ENCODE data around the gene FOXN1. TPM values are rescaled to one million over a fixed set of nuclear protein-coding genes. Genes with fewer than 3 reads are reported as not detected.

Gene FOXN1
- total RNA-seq, 4 donors from 2014 or later, result not detected

DNA sequence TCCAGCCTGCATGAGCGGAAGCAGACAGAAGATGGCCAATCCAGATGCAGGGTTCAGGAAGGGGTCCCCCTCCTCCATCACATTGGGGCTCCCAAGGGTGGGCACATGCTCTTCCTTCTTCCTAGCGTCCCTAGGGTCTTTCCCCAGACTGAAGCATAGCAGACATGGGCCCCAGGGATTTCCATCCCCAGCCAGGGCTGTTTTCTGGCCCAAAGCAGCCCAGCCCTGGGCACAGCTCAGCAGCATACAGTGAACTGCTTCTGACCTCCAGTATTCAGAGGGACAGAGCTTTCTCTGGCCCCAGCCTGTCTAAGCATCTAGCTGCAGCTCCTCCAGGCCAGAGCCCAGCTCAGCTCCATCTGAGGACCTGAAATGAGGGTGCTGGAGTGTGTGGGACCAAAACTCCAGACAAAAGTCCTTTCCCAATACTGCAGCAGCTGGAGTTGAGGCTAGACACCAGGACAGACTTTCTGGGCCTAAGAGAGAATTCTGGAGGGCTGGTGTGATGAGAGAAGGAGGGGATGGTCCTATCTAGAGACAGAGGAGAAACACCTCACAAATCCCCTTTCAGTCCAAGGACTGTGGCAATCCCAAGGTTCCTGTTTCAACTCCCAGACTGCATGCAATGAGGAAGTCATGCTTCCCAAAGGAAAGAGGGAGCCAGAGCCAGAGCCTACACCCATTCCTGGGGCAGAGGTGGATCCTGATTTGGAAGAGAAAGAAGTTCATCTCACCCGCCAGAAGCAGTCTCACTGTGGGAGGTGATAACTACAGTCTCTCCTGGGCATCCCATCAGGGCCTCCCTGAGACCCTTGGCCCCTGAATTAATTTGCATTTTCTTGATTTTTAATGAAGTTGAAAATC lies 4.5 kb upstream of the FOXN1 start:
- Histone ChIP-seq H3K27me3 (peaks cover 0 to 22% of the 10 kb centered on the region in 2 donors), H3K4me1 (no peaks in the 10 kb centered on the region), H3K36me3 (no peaks in the 10 kb centered on the region), H3K27ac (no peak overlapping the region), H3K9me3 (no peaks in the 10 kb centered on the region), H3K4me3 (no peak overlapping the region)
- 79 to 80% methylated on average over 2 to 3 of the region's 3 CpGs for WGBS, 2 donors
- TF ChIP-seq, protein P1, sequence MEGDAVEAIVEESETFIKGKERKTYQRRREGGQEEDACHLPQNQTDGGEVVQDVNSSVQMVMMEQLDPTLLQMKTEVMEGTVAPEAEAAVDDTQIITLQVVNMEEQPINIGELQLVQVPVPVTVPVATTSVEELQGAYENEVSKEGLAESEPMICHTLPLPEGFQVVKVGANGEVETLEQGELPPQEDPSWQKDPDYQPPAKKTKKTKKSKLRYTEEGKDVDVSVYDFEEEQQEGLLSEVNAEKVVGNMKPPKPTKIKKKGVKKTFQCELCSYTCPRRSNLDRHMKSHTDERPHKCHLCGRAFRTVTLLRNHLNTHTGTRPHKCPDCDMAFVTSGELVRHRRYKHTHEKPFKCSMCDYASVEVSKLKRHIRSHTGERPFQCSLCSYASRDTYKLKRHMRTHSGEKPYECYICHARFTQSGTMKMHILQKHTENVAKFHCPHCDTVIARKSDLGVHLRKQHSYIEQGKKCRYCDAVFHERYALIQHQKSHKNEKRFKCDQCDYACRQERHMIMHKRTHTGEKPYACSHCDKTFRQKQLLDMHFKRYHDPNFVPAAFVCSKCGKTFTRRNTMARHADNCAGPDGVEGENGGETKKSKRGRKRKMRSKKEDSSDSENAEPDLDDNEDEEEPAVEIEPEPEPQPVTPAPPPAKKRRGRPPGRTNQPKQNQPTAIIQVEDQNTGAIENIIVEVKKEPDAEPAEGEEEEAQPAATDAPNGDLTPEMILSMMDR (IDR thresholded peaks at IDR 0.05), result no peak
- TF ChIP-seq POLR2A (IDR thresholded peaks at IDR 0.05) (no peak), EP300 (IDR thresholded peaks at IDR 0.05) (no peak)
- no peak for DNase-seq (ENCODE audit: low spot score in 2 of 2)

DNA sequence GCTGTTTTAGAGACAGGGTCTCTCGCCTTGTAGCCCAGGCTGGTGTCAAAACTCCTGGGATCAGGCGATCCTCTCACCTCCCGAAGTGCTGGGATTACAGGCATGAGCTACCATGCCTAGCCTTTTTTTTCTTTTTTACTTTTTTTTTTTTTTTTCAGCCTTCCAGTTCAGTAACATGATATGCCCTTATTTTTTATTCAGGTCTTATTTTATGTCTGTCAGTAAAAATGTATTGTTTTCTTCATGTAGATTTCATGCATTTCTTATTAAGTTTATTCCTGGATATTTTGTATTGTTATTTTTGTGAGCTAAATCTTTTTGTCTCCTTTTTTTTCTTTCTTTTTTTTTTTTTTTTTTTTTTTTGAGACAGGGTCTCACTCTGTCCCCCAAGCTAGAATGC lies 2.7 kb upstream of the FOXN1 start:
- Histone ChIP-seq H3K36me3 (no peaks in the 10 kb centered on the region), H3K27ac (no peak overlapping the region), H3K4me1 (peaks cover 0 to 4% (median 0%) of the 10 kb centered on the region in 4 donors), H3K27me3 (peaks cover 0 to 40% of the 10 kb centered on the region in 2 donors), H3K9me3 (no peaks in the 10 kb centered on the region), H3K4me3 (no peak overlapping the region)
- 57 to 67% methylated on average over 3 of the region's 3 CpGs for WGBS, 2 donors
- TF ChIP-seq, protein P1 (IDR thresholded peaks at IDR 0.05), result no peak
- TF ChIP-seq POLR2A (IDR thresholded peaks at IDR 0.05) (no peak), EP300 (IDR thresholded peaks at IDR 0.05) (no peak)
- DNase-seq (ENCODE audit: low spot score in 2 of 2), result no peak

DNA sequence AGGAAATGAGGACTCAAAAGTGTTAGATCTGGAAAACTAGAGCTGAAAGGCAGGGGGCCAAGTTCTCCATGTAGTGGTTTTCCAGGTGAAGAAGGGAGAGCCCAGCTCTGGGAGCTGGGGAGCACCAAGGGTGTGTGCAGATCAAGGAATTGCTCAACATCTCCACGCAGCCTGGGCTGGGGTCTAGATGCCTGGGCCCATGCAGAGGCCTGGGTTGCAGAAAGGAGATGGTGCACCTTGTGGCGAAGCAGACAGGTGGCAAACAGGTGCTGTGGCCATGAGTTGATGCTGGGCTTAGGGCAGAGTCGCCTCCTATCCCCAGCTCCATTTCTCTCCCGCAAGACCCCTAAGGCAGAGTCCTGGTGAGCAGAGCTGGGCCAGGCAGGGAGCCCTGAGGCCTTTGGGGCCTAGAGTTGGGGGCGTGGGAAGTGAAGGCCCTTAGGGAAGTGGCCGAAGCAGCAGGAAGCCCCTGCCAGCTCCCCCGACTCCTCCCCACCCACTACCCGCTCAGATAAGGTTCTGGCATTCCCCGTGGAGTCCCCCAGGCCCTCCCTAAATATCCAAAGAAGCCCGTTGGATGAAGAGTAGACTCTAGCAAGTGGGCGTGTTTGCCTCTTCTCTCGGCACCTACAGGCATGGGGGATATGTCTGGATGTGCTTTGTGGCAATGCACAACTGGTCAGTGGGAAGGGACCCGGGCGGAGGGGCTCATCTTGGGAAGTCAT lies 777 bp downstream of the FOXN1 start:
- H3K27ac ChIP-seq, result no peak overlapping the region
- no peaks in the 10 kb centered on the region for H3K36me3 ChIP-seq
- H3K27me3 ChIP-seq, result peaks cover 0 to 59% of the 10 kb centered on the region in 2 donors
- H3K9me3 ChIP-seq, result no peaks in the 10 kb centered on the region
- WGBS, 2 donors, result 71 to 73% methylated on average over 12 to 14 of the region's 14 CpGs
- H3K4me3 ChIP-seq, result no peak overlapping the region
- peaks cover 0 to 4% (median 0%) of the 10 kb centered on the region in 4 donors for H3K4me1 ChIP-seq
- TF ChIP-seq EP300 (IDR thresholded peaks at IDR 0.05), result no peak
- TF ChIP-seq, protein P1 (IDR thresholded peaks at IDR 0.05), result no peak
- no peak for TF ChIP-seq POLR2A (IDR thresholded peaks at IDR 0.05)
- DNase-seq (ENCODE audit: low spot score in 2 of 2), result no peak

DNA sequence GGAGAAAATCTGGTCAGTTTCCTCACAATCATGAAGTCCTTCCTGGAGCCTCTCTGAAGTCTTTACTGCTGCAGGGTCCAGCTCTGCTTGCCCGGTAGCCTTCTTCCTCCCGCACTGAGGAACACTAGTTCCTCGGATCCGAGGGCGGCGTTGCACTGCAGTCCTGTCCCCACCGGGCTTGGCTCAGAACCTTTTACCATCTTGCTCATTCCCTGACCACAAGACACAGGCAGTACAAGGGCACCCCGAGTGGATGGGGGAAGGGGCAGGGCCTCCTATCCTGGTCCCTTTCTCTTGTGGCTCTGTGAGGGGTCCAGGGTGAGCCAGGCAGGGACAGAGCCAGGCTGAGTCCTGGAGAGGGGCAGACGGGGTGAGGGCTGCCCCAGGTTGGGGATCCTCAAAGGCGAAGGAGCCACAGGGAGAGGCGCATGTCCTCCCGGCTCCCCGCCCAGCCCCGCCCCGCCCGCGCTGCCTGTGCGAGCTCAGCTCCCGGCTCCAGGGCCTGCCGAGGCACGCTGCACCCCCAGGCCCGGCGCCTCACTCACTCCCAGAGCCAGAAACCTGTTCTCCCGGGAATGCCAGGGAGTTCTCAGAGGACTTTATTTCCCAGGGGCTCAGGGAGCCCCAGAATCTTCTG lies 1.5 kb downstream of the FOXN1 start:
- Histone ChIP-seq H3K27ac (no peak overlapping the region), H3K36me3 (no peaks in the 10 kb centered on the region), H3K9me3 (no peaks in the 10 kb centered on the region), H3K4me1 (peaks cover 0 to 4% (median 0%) of the 10 kb centered on the region in 4 donors), H3K4me3 (no peak overlapping the region), H3K27me3 (peaks cover 0 to 66% of the 10 kb centered on the region in 2 donors)
- DNase-seq (ENCODE audit: low spot score in 2 of 2), result no peak
- WGBS, 2 donors, result 15 to 29% methylated on average over 20 to 22 of the region's 24 CpGs
- TF ChIP-seq EP300 (IDR thresholded peaks at IDR 0.05), result no peak
- TF ChIP-seq POLR2A (IDR thresholded peaks at IDR 0.05), result no peak
- TF ChIP-seq, protein P1 (IDR thresholded peaks at IDR 0.05), result no peak
